Coronary artery (tissue), 2 donors: Measurements from ENCODE around the gene COPS9.

Source experiments
- DNase-seq: peaks from one replicate; pipeline ENCODE4 v3.0.0-alpha.2; 2017; ENCODE audit warnings: low spot score
- H3K27ac ChIP-seq, 2 donors: fragments of 200-600 bp; sonication (generic); one replicate each; pipeline ENCODE4 v1.5.1; 2016 to 2019
- H3K4me3 ChIP-seq: fragments of 200-600 bp; sonication (generic); 2 replicates; pipeline ENCODE4 v1.5.1; 2016; ENCODE audit warnings: mild to moderate bottlenecking, moderate library complexity
- TF ChIP-seq, protein P1 (sequence below): fragments of 200-600 bp; sonication (generic); IDR thresholded peaks from one replicate; pipeline ENCODE4 v1.5.1; 2019; ENCODE audit warnings: antibody characterized with exemption

Gene COPS9

DNA sequence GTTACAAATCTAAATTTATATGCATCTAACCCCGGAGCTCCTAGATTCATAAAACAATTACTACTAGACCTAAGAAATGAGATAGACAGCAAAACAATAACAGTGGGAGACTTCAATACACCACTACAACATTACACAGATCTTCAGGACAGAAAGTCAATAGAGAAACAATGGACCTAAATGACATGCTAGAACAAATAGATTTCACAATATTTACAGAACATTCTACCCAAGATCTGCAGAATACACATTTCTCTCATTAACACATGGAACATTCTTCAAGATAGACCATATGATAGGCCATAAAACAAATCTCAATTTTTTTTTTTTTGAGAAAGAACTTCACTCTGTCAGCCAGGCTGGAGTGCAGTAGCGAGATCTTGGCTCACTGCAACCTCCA is 37.8 kb downstream of the COPS9 start:
- DNase-seq: no peak
- H3K27ac ChIP-seq: no peak overlapping the region
- no peak overlapping the region for H3K4me3 ChIP-seq
- TF ChIP-seq, protein P1, sequence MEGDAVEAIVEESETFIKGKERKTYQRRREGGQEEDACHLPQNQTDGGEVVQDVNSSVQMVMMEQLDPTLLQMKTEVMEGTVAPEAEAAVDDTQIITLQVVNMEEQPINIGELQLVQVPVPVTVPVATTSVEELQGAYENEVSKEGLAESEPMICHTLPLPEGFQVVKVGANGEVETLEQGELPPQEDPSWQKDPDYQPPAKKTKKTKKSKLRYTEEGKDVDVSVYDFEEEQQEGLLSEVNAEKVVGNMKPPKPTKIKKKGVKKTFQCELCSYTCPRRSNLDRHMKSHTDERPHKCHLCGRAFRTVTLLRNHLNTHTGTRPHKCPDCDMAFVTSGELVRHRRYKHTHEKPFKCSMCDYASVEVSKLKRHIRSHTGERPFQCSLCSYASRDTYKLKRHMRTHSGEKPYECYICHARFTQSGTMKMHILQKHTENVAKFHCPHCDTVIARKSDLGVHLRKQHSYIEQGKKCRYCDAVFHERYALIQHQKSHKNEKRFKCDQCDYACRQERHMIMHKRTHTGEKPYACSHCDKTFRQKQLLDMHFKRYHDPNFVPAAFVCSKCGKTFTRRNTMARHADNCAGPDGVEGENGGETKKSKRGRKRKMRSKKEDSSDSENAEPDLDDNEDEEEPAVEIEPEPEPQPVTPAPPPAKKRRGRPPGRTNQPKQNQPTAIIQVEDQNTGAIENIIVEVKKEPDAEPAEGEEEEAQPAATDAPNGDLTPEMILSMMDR: no peak

DNA sequence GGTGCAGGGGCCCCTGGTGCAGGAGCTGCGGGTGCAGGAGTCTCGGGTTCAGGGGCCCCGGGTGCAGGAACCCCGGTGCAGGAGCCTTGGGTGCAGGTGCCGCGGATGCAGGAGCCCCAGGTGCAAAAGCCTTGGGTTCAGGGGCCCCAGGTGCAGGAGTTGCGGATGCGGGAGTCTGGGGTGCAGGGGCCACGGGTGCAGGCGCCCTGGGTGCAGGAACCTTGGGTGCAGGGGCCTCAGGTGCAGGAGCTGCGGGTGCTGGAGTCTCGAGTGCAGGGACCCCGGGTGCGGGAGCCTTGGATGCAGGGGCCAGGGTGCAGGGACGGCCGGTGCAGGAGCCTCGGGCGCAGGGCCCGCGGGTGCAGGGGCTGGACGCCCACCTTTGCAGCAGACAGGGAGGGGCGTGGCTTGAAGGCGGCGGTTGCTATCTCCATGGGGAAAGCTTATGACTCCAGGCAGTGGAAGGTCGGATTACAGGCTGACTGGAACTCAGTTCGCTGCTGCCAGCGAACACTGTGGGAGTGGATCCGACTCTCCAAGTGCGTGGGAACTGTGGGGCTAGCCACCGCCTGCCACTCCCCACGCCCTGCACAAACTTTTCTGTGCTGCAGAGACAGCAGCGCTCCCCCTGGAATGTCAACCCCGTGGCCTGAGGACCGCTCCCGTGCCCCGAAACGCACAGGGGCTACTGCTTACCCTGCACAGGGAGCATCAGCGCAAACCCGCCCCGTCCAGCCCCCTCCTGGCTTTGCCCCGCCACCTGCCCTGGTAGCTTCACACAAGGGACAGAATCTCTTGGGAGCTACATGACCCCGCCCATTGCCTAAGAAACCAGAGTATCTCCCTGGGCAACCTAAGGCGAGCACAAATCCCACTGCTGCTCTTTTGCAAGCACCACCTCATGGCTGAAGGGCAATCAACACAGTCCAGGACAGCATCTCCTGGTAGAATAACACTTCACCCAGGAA is 40.3 kb downstream of the COPS9 start:
- Histone ChIP-seq H3K27ac (no peak overlapping the region), H3K4me3 (no peak overlapping the region)
- TF ChIP-seq, protein P1: no peak
- DNase-seq: no peak

DNA sequence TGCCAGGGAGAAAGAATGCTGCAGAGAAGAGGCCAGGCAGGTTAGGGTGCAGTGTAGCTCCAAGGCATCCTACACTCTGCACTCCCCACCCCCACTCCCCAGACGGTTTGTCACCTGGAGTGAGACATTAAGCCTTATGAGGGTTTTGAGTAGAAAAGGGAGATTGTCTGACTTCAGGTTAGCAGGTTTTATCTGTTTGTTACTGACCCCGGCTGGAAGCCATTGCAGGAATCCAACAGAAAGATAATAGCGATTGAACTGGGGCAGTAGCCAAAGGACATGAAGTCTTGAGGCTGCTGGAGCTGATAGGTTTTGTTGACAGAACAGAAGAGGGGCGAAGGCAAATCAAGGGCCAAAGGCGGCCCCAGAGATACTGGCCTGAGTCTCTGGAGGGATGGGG is 46.8 kb downstream of the COPS9 start:
- no peak overlapping the region for H3K27ac ChIP-seq
- TF ChIP-seq, protein P1: no peak
- no peak for DNase-seq
- H3K4me3 ChIP-seq: no peak overlapping the region

DNA sequence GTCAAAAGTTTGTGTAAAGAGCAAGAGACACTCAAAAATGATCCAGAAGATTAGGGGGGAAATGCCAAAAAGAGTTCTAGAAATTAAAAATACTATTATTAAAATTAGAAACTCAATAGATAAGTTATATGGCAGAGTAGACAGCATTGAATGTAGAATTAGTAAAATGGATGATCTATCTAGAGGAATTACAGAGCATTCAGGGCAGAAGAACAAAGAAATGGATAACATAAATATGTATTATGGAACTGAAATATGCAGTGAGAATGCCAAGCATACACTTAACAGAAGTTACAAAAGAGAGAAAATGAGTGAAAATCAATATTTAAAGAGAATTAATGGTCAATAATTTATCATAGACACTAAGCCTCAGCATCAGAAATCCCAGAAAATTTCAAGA is 49.5 kb downstream of the COPS9 start:
- no peak overlapping the region for H3K4me3 ChIP-seq
- H3K27ac ChIP-seq: no peak overlapping the region
- DNase-seq: no peak
- TF ChIP-seq, protein P1: no peak
